HEK293 (cell line): Measurements from ENCODE around the gene EOMES.

ENCODE experiments used
- HOXA7 ChIP-seq: sonication (generic); formaldehyde crosslinking; IDR thresholded peaks from 2 replicates; pipeline ENCODE4 v1.8.1; 2022; ENCODE audit warnings: missing genetic modification reagents, borderline replicate concordance
- PRDM10 ChIP-seq: fragments of 450-650 bp; formaldehyde crosslinking; IDR thresholded peaks from 2 replicates; pipeline ENCODE4 v1.5.1; 2016; ENCODE audit warnings: missing biosample characterization, missing genetic modification characterization
- REST ChIP-seq: fragments of 450-650 bp; formaldehyde crosslinking; IDR thresholded peaks from 2 replicates; pipeline ENCODE4 v1.5.1; 2016; ENCODE audit warnings: missing biosample characterization, missing genetic modification characterization
- SCRT1 ChIP-seq: fragments of 450-650 bp; formaldehyde crosslinking; IDR thresholded peaks from 2 replicates; pipeline ENCODE4 v1.5.1; 2016; ENCODE audit warnings: missing biosample characterization, missing genetic modification characterization, borderline replicate concordance
- SP3 ChIP-seq: fragments of 450-650 bp; formaldehyde crosslinking; IDR thresholded peaks from 2 replicates; pipeline ENCODE4 v1.5.1; 2016; ENCODE audit warnings: missing biosample characterization, missing genetic modification characterization
- ZNF114 ChIP-seq: fragments of 450-650 bp; formaldehyde crosslinking; IDR thresholded peaks from 2 replicates; pipeline ENCODE4 v1.5.0; 2017; ENCODE audit warnings: missing biosample characterization, missing genetic modification characterization
- ZNF148 ChIP-seq: fragments of 450-650 bp; formaldehyde crosslinking; IDR thresholded peaks from 2 replicates; pipeline ENCODE4 v1.5.0; 2017; ENCODE audit warnings: missing biosample characterization, missing genetic modification characterization, borderline replicate concordance
- ZNF174 ChIP-seq: fragments of 450-650 bp; formaldehyde crosslinking; IDR thresholded peaks from 2 replicates; pipeline ENCODE4 v1.5.0; 2017; ENCODE audit warnings: missing biosample characterization, mild to moderate bottlenecking, missing genetic modification characterization
- ZNF2 ChIP-seq: fragments of 450-650 bp; formaldehyde crosslinking; IDR thresholded peaks from 2 replicates; pipeline ENCODE4 v1.5.1; 2016; ENCODE audit warnings: missing biosample characterization, missing genetic modification characterization
- ZNF211 ChIP-seq: fragments of 450-650 bp; formaldehyde crosslinking; IDR thresholded peaks from 2 replicates; pipeline ENCODE4 v1.5.1; 2016; ENCODE audit warnings: low read depth, missing biosample characterization, missing genetic modification characterization
- ZNF214 ChIP-seq: fragments of 450-650 bp; formaldehyde crosslinking; IDR thresholded peaks from 2 replicates; pipeline ENCODE4 v1.5.1; 2017; ENCODE audit warnings: missing biosample characterization, mild to moderate bottlenecking, missing genetic modification characterization, borderline replicate concordance
- ZNF280C ChIP-seq: fragments of 450-650 bp; formaldehyde crosslinking; IDR thresholded peaks from 2 replicates; pipeline ENCODE4 v1.5.1; 2016; ENCODE audit warnings: missing biosample characterization, missing genetic modification characterization
- ZNF292 ChIP-seq: fragments of 450-650 bp; formaldehyde crosslinking; IDR thresholded peaks from 2 replicates; pipeline ENCODE4 v1.5.1; 2016; ENCODE audit warnings: low read depth, missing biosample characterization, missing genetic modification characterization, borderline replicate concordance
- ZNF362 ChIP-seq: fragments of 450-650 bp; formaldehyde crosslinking; IDR thresholded peaks from 2 replicates; pipeline ENCODE4 v1.5.1; 2016; ENCODE audit warnings: missing biosample characterization, missing genetic modification characterization
- ZNF366 ChIP-seq: fragments of 450-650 bp; formaldehyde crosslinking; conservative IDR thresholded peaks from 2 replicates; pipeline ENCODE4 v1.5.1; 2016; ENCODE audit warnings: missing biosample characterization, missing genetic modification characterization
- ZNF404 ChIP-seq: fragments of 450-650 bp; formaldehyde crosslinking; IDR thresholded peaks from 2 replicates; pipeline ENCODE4 v1.5.1; 2017; ENCODE audit warnings: missing biosample characterization, missing genetic modification characterization
- ZNF449 ChIP-seq: fragments of 450-650 bp; formaldehyde crosslinking; IDR thresholded peaks from 2 replicates; pipeline ENCODE4 v1.5.1; 2017; ENCODE audit warnings: missing biosample characterization, mild to moderate bottlenecking, missing genetic modification characterization, moderate library complexity
- ZNF529 ChIP-seq: fragments of 450-650 bp; formaldehyde crosslinking; IDR thresholded peaks from 2 replicates; pipeline ENCODE4 v1.5.1; 2017; ENCODE audit warnings: missing genetic modification characterization, missing biosample characterization; ENCODE audit not compliant: insufficient replicate concordance
- ZNF555 ChIP-seq: fragments of 450-650 bp; formaldehyde crosslinking; conservative IDR thresholded peaks from 2 replicates; pipeline ENCODE4 v1.5.1; 2017; ENCODE audit warnings: missing biosample characterization, mild to moderate bottlenecking, missing genetic modification characterization, inconsistent platforms
- ZNF624 ChIP-seq: fragments of 450-650 bp; formaldehyde crosslinking; IDR thresholded peaks from 2 replicates; pipeline ENCODE4 v1.5.1; 2017; ENCODE audit warnings: missing biosample characterization, missing genetic modification characterization
- ZNF701 ChIP-seq: fragments of 450-650 bp; formaldehyde crosslinking; IDR thresholded peaks from 2 replicates; pipeline ENCODE4 v1.5.1; 2016; ENCODE audit warnings: missing biosample characterization, missing genetic modification characterization

Gene EOMES

GRCh38 chr3:27721717-27722564, at the start of gene EOMES (continued):
- TF ChIP-seq ZNF280C (tag by site-specific recombination) (no peak), SP3 (tag by site-specific recombination) (0 out of 2 replicates have a peak, but pooled peaks have one; percentile 8), ZNF214 (no peak), ZNF211 (no peak), SCRT1 (tag by site-specific recombination) (no peak), ZNF362 (no peak), ZNF2 (tag by site-specific recombination) (peak; percentile 40; the same call in 1 of the 2 replicates), ZNF292 (tag by site-specific recombination) (no peak), ZNF449 (tag by site-specific recombination) (no peak), HOXA7 (CRISPR knock-in tag) (no peak), ZNF404 (no peak), ZNF174 (tag by site-specific recombination) (no peak), ZNF114 (no peak), ZNF148 (no peak), ZNF366 (tag by site-specific recombination) (peak; percentile 60), ZNF529 (no peak), ZNF624 (tag by site-specific recombination) (no peak), REST (0 out of 2 replicates have a peak, but pooled peaks have one; percentile 28), ZNF555 (tag by site-specific recombination) (no peak), PRDM10 (tag by site-specific recombination) (peak; percentile 46), ZNF701 (no peak)
